Left ventricle myocardium inferior (tissue), 1 donor: ENCODE results near the gene KRT13. TPM values are rescaled to one million over a fixed set of nuclear protein-coding genes. Genes with fewer than 3 reads are reported as not detected.
A peak's percentile ranks its signal among the peaks of the same experiment; 100 is the strongest.

Experiments
- DNase-seq: peaks from one replicate; pipeline ENCODE4 v3.0.0-alpha.2; 2020
- H3K27ac ChIP-seq: fragments of 200-600 bp; replicated peaks from 2 replicates; pipeline ENCODE4 v1.8.0; 2021
- H3K27me3 ChIP-seq: fragments of 200-600 bp; 2 replicates; pipeline ENCODE4 v1.8.0; 2021; ENCODE audit warnings: low read depth
- H3K36me3 ChIP-seq: fragments of 200-600 bp; 2 replicates; pipeline ENCODE4 v1.8.0; 2021
- H3K4me1 ChIP-seq: fragments of 200-600 bp; 2 replicates; pipeline ENCODE4 v1.8.0; 2021
- H3K4me3 ChIP-seq: fragments of 200-600 bp; 2 replicates; pipeline ENCODE4 v1.8.0; 2021; ENCODE audit warnings: mild to moderate bottlenecking, moderate library complexity
- H3K9me3 ChIP-seq: fragments of 200-600 bp; replicated peaks from 2 replicates; pipeline ENCODE4 v1.8.0; 2021
- CTCF ChIP-seq: fragments of 200-600 bp; IDR thresholded peaks from 2 replicates; pipeline ENCODE4 v1.8.0; 2021; ENCODE audit warnings: antibody characterized with exemption, mild to moderate bottlenecking, borderline replicate concordance
- intact Hi-C: fragments of 100-400 bp; cut with micrococcal nuclease; formaldehyde crosslinking; loops from one replicate; pipeline ENCODE4 v1.11.0; 2022
- total RNA-seq: library from RNA; stranded (reverse); fragmentation: NEBNext Ultra II Directional; extraction: Animal tissue kit (Norgen Biotek cat#: 25700); gene quantifications from one replicate; pipeline ENCODE4 v1.2.1, GENCODE V29; 2021
- donor health status: DM: no; HTN: yes; CAD: no; lungs with severe emphysema.

The KRT13 gene
- total RNA-seq, 1 donor from 2014 or later, result not detected

GRCh38 chr17:41475421-41475820, 30.0 kb downstream of the KRT13 start:
- no peak for DNase-seq
- Histone ChIP-seq H3K4me3 (no peak overlapping the region), H3K27ac (peak overlapping the region; percentile 11), H3K27me3 (peaks cover 16% of the 10 kb centered on the region), H3K36me3 (no peaks in the 10 kb centered on the region), H3K4me1 (no peaks in the 10 kb centered on the region), H3K9me3 (peaks cover 26% of the 10 kb centered on the region)
- intact Hi-C loops, result no loop called here
- TF ChIP-seq CTCF, result no peak

- H3K9me3 ChIP-seq, result peaks cover 26% of the 10 kb centered on the region
- H3K27me3 ChIP-seq, result peaks cover 11% of the 10 kb centered on the region
- peak overlapping the region; percentile 11 for H3K27ac ChIP-seq
- no peaks in the 10 kb centered on the region for H3K36me3 ChIP-seq
- no peak for DNase-seq
- no peak for TF ChIP-seq CTCF
- H3K4me1 ChIP-seq, result no peaks in the 10 kb centered on the region
- no peak overlapping the region for H3K4me3 ChIP-seq
- intact Hi-C loops, result no loop called here
Observed at GRCh38 chr17:41474863-41475262, 30.5 kb downstream of the KRT13 start.

GRCh38 chr17:41468346-41468745, 37.1 kb downstream of the KRT13 start:
- Histone ChIP-seq H3K27ac (no peak overlapping the region), H3K27me3 (peaks cover 46% of the 10 kb centered on the region), H3K36me3 (no peaks in the 10 kb centered on the region), H3K4me3 (no peak overlapping the region), H3K4me1 (peaks cover 15% of the 10 kb centered on the region), H3K9me3 (peaks cover 35% of the 10 kb centered on the region)
- intact Hi-C loops, result no loop called here
- TF ChIP-seq CTCF, result no peak
- no peak for DNase-seq

- Histone ChIP-seq H3K4me3 (no peak overlapping the region), H3K27me3 (peaks cover 46% of the 10 kb centered on the region), H3K36me3 (no peaks in the 10 kb centered on the region), H3K9me3 (peaks cover 35% of the 10 kb centered on the region), H3K27ac (no peak overlapping the region), H3K4me1 (peaks cover 15% of the 10 kb centered on the region)
- intact Hi-C loops, result no loop called here
- TF ChIP-seq CTCF, result no peak
- DNase-seq, result no peak
Observed at GRCh38 chr17:41467561-41467960, 37.9 kb downstream of the KRT13 start.

GRCh38 chr17:41466988-41467387, 38.4 kb downstream of the KRT13 start, which contains the start of gene KRT32:
KRT32 (minus strand) TSS chr17:41467386; CDS start chr17:41467325, 61 bp downstream.
- no peak within 1 kb of the TSS for H3K4me3 ChIP-seq
- H3K27me3 ChIP-seq, result peaks cover 52% of the 10 kb centered on the region
- H3K36me3 ChIP-seq, result no peaks in the 10 kb centered on the region
- TF ChIP-seq CTCF, result no peak
- no peak within 1 kb of the TSS for H3K27ac ChIP-seq
- intact Hi-C loops, result no loop called here
- peaks cover 30% of the 10 kb centered on the region for H3K9me3 ChIP-seq
- DNase-seq, result no peak
- peaks cover 15% of the 10 kb centered on the region for H3K4me1 ChIP-seq
